ENCODE data around the gene FNDC5.

FNDC5 gene

GRCh38 chr1:32881291-32881690, 10.6 kb upstream of the FNDC5 start:
- Histone ChIP-seq H3K4me3 (ENCODE audit: low read depth in 1 of 2, low read length in 2 of 2) (no peak overlapping the region), H3K27me3 (ENCODE audit: low read depth, low read length) (peaks cover 10% of the 10 kb centered on the region), H3K4me1 (ENCODE audit: control insufficient read depth in 1 of 2, insufficient read depth in 2 of 2, low read length in 2 of 2) (peaks cover 0 to 17% of the 10 kb centered on the region in 2 donors), H3K9me3 (ENCODE audit: control insufficient read depth in 1 of 2, low read length in 2 of 2) (no peaks in the 10 kb centered on the region), H3K36me3 (ENCODE audit: control insufficient read depth in 1 of 2, insufficient read depth in 2 of 2, low read length in 2 of 2) (no peaks in the 10 kb centered on the region), H3K27ac (ENCODE audit: low read length) (no peak overlapping the region)

GRCh38 chr1:32878637-32879041, 7.9 kb upstream of the FNDC5 start:
- H3K4me3 ChIP-seq (ENCODE audit: low read depth in 1 of 2, low read length in 2 of 2): no peak overlapping the region
- H3K9me3 ChIP-seq (ENCODE audit: control insufficient read depth in 1 of 2, low read length in 2 of 2): no peaks in the 10 kb centered on the region
- no peak overlapping the region for H3K27ac ChIP-seq (ENCODE audit: low read length)
- peaks cover 0 to 11% of the 10 kb centered on the region in 2 donors for H3K4me1 ChIP-seq (ENCODE audit: control insufficient read depth in 1 of 2, insufficient read depth in 2 of 2, low read length in 2 of 2)
- no peaks in the 10 kb centered on the region for H3K36me3 ChIP-seq (ENCODE audit: control insufficient read depth in 1 of 2, insufficient read depth in 2 of 2, low read length in 2 of 2)
- no peaks in the 10 kb centered on the region for H3K27me3 ChIP-seq (ENCODE audit: low read depth, low read length)

DNA sequence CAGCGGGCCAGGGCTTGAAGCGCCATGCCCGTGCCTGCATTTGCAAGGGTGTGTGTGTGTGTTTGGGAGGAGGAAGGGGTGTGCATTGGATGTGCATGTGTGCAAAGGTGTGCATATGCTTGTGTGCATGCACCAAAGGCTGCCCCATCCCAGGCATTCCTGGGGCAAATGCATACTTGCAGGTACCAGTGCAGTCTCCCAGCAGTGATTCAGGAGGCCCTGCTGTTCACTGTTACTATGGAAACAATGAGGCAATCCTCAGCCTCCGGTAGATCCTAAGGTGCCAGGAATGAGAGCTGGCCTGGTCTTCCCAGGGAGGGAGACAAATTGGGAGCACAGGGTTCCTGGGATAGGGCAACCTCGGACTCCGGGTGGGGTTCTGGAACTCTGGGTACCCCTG, 7.5 kb upstream of the FNDC5 start:
- no peak overlapping the region for H3K4me3 ChIP-seq (ENCODE audit: low read depth in 1 of 2, low read length in 2 of 2)
- no peaks in the 10 kb centered on the region for H3K27me3 ChIP-seq (ENCODE audit: low read depth, low read length)
- no peaks in the 10 kb centered on the region for H3K36me3 ChIP-seq (ENCODE audit: control insufficient read depth in 1 of 2, insufficient read depth in 2 of 2, low read length in 2 of 2)
- no peak overlapping the region for H3K27ac ChIP-seq (ENCODE audit: low read length)
- H3K9me3 ChIP-seq (ENCODE audit: control insufficient read depth in 1 of 2, low read length in 2 of 2): no peaks in the 10 kb centered on the region
- peaks cover 0 to 11% of the 10 kb centered on the region in 2 donors for H3K4me1 ChIP-seq (ENCODE audit: control insufficient read depth in 1 of 2, insufficient read depth in 2 of 2, low read length in 2 of 2)

DNA sequence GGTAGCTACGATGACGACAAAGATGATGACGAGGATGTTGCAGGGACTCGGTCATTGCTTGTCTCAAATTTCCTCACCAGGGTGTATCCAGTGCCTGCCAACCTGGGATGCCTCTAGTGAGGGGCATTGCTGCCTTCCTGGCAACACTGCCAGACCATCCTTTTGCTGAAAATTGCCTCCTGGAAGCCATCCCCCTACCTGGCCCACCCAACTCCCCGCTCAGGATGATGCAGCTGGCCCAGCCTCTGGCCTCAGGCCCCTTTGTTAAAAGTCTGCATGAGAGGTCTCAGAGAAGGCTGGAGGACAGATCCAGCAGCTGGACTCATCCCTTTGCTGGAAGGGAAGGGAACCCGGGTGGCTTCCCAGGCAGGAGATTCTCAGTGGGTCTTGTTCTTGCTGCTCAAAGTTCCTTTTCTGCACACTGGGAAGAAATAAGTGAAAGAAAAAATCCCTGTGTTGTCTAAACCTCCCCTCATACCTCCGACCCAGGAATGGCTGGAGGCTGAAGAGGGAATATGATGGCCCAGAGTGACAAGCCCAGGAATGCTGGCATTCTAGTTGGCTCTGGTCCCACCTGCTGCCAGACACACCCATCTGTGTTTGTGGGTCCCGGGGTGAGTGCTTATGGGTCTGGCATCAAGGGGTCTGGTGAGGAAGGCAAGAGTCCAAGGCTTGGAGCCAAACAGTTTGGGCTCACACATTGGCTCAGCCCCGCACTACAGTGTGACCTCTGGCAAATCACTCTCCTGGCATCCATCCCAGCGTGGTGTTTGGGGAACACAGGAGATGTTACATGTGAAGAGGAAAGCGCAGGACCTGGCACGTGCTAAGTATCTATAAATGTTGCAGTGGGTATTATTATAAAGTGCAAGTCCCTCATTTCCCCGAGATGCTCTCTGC, 6.7 kb upstream of the FNDC5 start:
- Histone ChIP-seq H3K27ac (ENCODE audit: low read length) (no peak overlapping the region), H3K4me1 (ENCODE audit: control insufficient read depth in 1 of 2, insufficient read depth in 2 of 2, low read length in 2 of 2) (peaks cover 0 to 14% of the 10 kb centered on the region in 2 donors), H3K36me3 (ENCODE audit: control insufficient read depth in 1 of 2, insufficient read depth in 2 of 2, low read length in 2 of 2) (no peaks in the 10 kb centered on the region)

GRCh38 chr1:32876341-32877210, 5.9 kb upstream of the FNDC5 start:
- Histone ChIP-seq H3K4me3 (ENCODE audit: low read depth in 1 of 2, low read length in 2 of 2) (no peak overlapping the region), H3K4me1 (ENCODE audit: control insufficient read depth in 1 of 2, insufficient read depth in 2 of 2, low read length in 2 of 2) (peaks cover 0 to 12% of the 10 kb centered on the region in 2 donors), H3K27ac (ENCODE audit: low read length) (no peak overlapping the region), H3K9me3 (ENCODE audit: control insufficient read depth in 1 of 2, low read length in 2 of 2) (no peaks in the 10 kb centered on the region), H3K27me3 (ENCODE audit: low read depth, low read length) (no peaks in the 10 kb centered on the region), H3K36me3 (ENCODE audit: control insufficient read depth in 1 of 2, insufficient read depth in 2 of 2, low read length in 2 of 2) (no peaks in the 10 kb centered on the region)

More for the DNA sequence above, 6.7 kb upstream of the FNDC5 start:
- no peaks in the 10 kb centered on the region for H3K27me3 ChIP-seq (ENCODE audit: low read depth, low read length)
- H3K4me3 ChIP-seq (ENCODE audit: low read depth in 1 of 2, low read length in 2 of 2): no peak overlapping the region
- H3K9me3 ChIP-seq (ENCODE audit: control insufficient read depth in 1 of 2, low read length in 2 of 2): no peaks in the 10 kb centered on the region

GRCh38 chr1:32874860-32875752, 4.4 kb upstream of the FNDC5 start:
- Histone ChIP-seq H3K27me3 (ENCODE audit: low read depth, low read length) (peaks cover 2% of the 10 kb centered on the region), H3K9me3 (ENCODE audit: control insufficient read depth in 1 of 2, low read length in 2 of 2) (no peaks in the 10 kb centered on the region), H3K36me3 (ENCODE audit: control insufficient read depth in 1 of 2, insufficient read depth in 2 of 2, low read length in 2 of 2) (no peaks in the 10 kb centered on the region), H3K4me1 (ENCODE audit: control insufficient read depth in 1 of 2, insufficient read depth in 2 of 2, low read length in 2 of 2) (peaks cover 0 to 22% of the 10 kb centered on the region in 2 donors), H3K27ac (ENCODE audit: low read length) (no peak overlapping the region), H3K4me3 (ENCODE audit: low read depth in 1 of 2, low read length in 2 of 2) (no peak overlapping the region)

- peaks cover 0 to 25% of the 10 kb centered on the region in 2 donors for H3K4me1 ChIP-seq (ENCODE audit: control insufficient read depth in 1 of 2, insufficient read depth in 2 of 2, low read length in 2 of 2)
- H3K27ac ChIP-seq (ENCODE audit: low read length): no peak overlapping the region
- no peak overlapping the region for H3K4me3 ChIP-seq (ENCODE audit: low read depth in 1 of 2, low read length in 2 of 2)
Observed at GRCh38 chr1:32873484-32873883, 2.8 kb upstream of the FNDC5 start.

GRCh38 chr1:32872192-32872460, 1.4 kb upstream of the FNDC5 start:
- peaks cover 10% of the 10 kb centered on the region for H3K27me3 ChIP-seq (ENCODE audit: low read depth, low read length)
- H3K9me3 ChIP-seq (ENCODE audit: control insufficient read depth in 1 of 2, low read length in 2 of 2): no peaks in the 10 kb centered on the region
- H3K4me1 ChIP-seq (ENCODE audit: control insufficient read depth in 1 of 2, insufficient read depth in 2 of 2, low read length in 2 of 2): peaks cover 0 to 19% of the 10 kb centered on the region in 2 donors
- H3K4me3 ChIP-seq (ENCODE audit: low read depth in 1 of 2, low read length in 2 of 2): no peak overlapping the region
- H3K36me3 ChIP-seq (ENCODE audit: control insufficient read depth in 1 of 2, insufficient read depth in 2 of 2, low read length in 2 of 2): no peaks in the 10 kb centered on the region
- no peak overlapping the region for H3K27ac ChIP-seq (ENCODE audit: low read length)

More at GRCh38 chr1:32873484-32873883, 2.8 kb upstream of the FNDC5 start:
- no peaks in the 10 kb centered on the region for H3K36me3 ChIP-seq (ENCODE audit: control insufficient read depth in 1 of 2, insufficient read depth in 2 of 2, low read length in 2 of 2)
- H3K9me3 ChIP-seq (ENCODE audit: control insufficient read depth in 1 of 2, low read length in 2 of 2): no peaks in the 10 kb centered on the region
- peaks cover 10% of the 10 kb centered on the region for H3K27me3 ChIP-seq (ENCODE audit: low read depth, low read length)

DNA sequence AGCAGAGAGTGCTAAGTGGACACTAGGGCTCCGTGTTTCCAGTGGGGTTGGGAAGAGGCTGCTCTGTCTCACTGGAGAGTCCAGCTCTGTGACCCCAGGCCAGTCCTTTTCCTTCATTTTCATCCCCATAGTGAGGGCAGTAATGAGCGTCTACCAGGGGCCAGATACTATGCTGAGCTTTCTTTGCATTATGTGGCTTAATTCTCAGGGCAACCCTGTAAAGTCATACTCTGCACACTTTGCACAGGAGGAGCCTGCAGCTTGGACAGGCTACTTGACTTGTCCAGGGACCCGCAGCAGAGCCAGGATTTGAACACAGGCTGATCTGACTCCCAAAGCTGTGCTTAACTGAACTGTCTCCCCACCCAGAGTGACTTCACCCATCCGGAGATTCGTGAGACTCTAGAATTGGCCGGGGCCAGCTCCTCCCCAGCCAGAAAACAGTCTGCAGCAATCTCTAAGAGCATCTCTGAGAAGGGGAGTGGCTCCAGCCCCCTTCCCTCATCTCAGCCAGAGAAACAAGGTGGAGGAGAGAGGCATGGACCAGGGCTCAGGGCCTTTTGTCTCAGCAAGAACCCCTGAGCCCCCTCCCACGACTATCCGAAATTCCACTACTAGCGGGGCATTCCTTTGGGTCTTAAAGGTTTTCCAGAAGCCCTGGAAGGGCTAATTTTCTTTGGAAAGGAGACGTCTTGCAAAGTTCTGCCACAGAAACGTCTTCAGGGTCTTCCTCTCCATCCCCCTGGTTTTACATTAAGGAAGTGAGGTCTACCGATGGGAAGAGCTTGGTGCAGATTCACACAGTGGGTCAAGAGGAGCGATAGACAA, 866 bp upstream of the FNDC5 start:
- Histone ChIP-seq H3K4me3 (ENCODE audit: low read depth in 1 of 2, low read length in 2 of 2) (peak overlapping the region; percentile 49 to 57), H3K4me1 (ENCODE audit: control insufficient read depth in 1 of 2, insufficient read depth in 2 of 2, low read length in 2 of 2) (peaks cover 0 to 19% of the 10 kb centered on the region in 2 donors), H3K36me3 (ENCODE audit: control insufficient read depth in 1 of 2, insufficient read depth in 2 of 2, low read length in 2 of 2) (no peaks in the 10 kb centered on the region), H3K27me3 (ENCODE audit: low read depth, low read length) (peaks cover 10% of the 10 kb centered on the region), H3K27ac (ENCODE audit: low read length) (no peak overlapping the region), H3K9me3 (ENCODE audit: control insufficient read depth in 1 of 2, low read length in 2 of 2) (no peaks in the 10 kb centered on the region)

DNA sequence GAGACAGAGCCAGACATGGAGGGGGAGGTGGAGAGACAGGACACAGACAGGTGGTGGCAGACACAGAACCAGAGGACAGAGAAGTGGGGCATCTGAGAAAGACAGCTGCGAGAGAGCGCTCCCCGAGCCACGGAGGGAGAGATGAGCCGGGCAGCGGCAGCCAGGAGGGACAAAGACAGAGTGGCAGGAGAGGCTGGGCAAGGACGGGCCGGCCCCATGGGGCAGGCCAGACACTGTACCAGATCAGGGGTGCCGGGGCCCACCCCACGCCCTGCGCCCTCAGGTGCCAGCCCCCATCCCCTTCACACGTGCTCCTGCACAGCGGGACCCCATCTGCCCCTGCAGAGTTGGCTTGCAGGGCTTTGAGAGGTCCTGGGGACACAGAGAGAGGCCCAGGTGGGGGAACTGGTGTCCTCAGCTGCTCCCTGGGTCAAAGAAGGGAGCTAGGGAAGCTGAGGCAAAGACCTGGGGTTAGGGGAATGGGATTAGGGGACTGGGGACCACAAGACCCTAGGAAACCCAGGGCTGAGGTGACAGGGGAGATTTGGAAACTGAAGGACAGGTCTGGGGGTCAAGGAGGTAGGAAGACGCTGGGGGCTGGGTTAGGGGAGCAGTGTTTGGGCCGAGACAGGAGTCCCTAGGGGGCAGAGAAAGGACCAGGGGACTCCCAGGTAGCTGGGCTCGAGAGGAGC, 643 bp downstream of the FNDC5 start:
- peaks cover 0 to 23% of the 10 kb centered on the region in 2 donors for H3K4me1 ChIP-seq (ENCODE audit: control insufficient read depth in 1 of 2, insufficient read depth in 2 of 2, low read length in 2 of 2)
- H3K27me3 ChIP-seq (ENCODE audit: low read depth, low read length): peaks cover 10% of the 10 kb centered on the region
- H3K4me3 ChIP-seq (ENCODE audit: low read depth in 1 of 2, low read length in 2 of 2): peak overlapping the region in 1 of 2 donors; percentile 49
- no peaks in the 10 kb centered on the region for H3K9me3 ChIP-seq (ENCODE audit: control insufficient read depth in 1 of 2, low read length in 2 of 2)
- no peaks in the 10 kb centered on the region for H3K36me3 ChIP-seq (ENCODE audit: control insufficient read depth in 1 of 2, insufficient read depth in 2 of 2, low read length in 2 of 2)
- no peak overlapping the region for H3K27ac ChIP-seq (ENCODE audit: low read length)

Measured in muscle layer of duodenum (tissue), 2 donors.